Muscle layer of duodenum (tissue), 2 donors: ENCODE measurements around the gene MIB1.
"Not testable (repeated sequence)": the region's sequence is repeated elsewhere in the genome, so short reads cannot be mapped to it uniquely, and the experiment has no call there.

Source experiments
- H3K27ac ChIP-seq: one replicate; pipeline ENCODE4 v1.7.0; 2013; ENCODE audit warnings: mild to moderate bottlenecking, low read length
- H3K27me3 ChIP-seq: one replicate; pipeline ENCODE4 v1.7.0; 2013; ENCODE audit warnings: low read depth, mild to moderate bottlenecking, control low read depth, low read length
- H3K36me3 ChIP-seq, 2 donors: one replicate each; pipeline ENCODE4 v1.7.0; 2013; ENCODE audit warnings: low read length in 2 of 2, control low read depth in 1 of 2, mild to moderate bottlenecking in 1 of 2; ENCODE audit not compliant: insufficient read depth in 2 of 2, control insufficient read depth in 1 of 2
- H3K4me1 ChIP-seq, 2 donors: one replicate each; pipeline ENCODE4 v1.7.0; 2013; ENCODE audit warnings: low read length in 2 of 2, mild to moderate bottlenecking in 2 of 2, control low read depth in 1 of 2, moderate library complexity in 1 of 2; ENCODE audit not compliant: insufficient read depth in 2 of 2, control insufficient read depth in 1 of 2
- H3K4me3 ChIP-seq, 2 donors: one replicate each; pipeline ENCODE4 v1.7.0; 2013; ENCODE audit warnings: low read length in 2 of 2, low read depth in 1 of 2, mild to moderate bottlenecking in 1 of 2
- H3K9me3 ChIP-seq, 2 donors: one replicate each; pipeline ENCODE4 v1.7.0; 2013; ENCODE audit warnings: low read length in 2 of 2, control low read depth in 1 of 2, mild to moderate bottlenecking in 1 of 2; ENCODE audit not compliant: control insufficient read depth in 1 of 2
- donor health status: healthy.

The MIB1 gene

DNA sequence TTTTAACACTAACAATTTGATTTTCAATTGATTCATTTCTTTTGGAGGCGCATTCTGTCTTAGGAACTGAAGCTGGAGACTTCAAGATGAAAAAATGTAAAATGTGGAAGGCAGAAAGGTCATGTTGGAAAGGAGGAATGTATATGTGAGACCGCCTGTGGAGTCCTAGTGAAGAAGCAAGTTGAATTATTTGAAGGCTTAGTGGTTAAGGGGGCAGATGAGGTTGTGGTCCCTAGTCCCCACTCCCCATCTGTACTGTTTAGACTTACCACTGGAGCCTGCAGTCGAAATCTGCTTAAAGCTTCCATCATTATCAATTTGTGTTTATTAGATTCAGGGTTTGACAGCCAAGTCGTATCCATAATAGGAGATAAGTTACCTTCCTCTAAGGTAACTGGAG lies 15.4 kb upstream of the MIB1 start:
- no peak overlapping the region for H3K4me3 ChIP-seq
- no peaks in the 10 kb centered on the region for H3K27me3 ChIP-seq
- H3K36me3 ChIP-seq, result no peaks in the 10 kb centered on the region
- H3K4me1 ChIP-seq, result no peaks in the 10 kb centered on the region
- no peaks in the 10 kb centered on the region for H3K9me3 ChIP-seq
- H3K27ac ChIP-seq, result no peak overlapping the region

DNA sequence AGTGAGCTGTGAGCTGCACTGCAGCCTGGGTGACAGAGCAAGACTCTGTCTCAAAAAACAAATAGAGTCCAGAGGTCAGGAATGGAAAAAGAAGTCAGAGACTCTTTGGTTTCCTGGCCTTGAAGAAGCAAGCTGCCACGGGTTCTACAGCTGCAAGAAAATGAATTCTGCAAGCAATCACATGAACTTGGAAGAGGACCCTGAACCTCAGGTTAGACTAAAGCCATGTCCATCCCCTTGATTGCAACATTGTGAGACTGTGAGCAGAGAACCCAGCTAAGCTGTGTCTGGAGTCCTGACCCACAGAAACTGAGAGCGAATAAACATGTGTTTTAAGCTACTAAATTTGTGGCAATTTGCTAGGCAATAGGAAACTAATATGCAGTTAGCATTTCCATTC lies 12.9 kb upstream of the MIB1 start:
- Histone ChIP-seq H3K36me3 (no peaks in the 10 kb centered on the region), H3K9me3 (no peaks in the 10 kb centered on the region)

DNA sequence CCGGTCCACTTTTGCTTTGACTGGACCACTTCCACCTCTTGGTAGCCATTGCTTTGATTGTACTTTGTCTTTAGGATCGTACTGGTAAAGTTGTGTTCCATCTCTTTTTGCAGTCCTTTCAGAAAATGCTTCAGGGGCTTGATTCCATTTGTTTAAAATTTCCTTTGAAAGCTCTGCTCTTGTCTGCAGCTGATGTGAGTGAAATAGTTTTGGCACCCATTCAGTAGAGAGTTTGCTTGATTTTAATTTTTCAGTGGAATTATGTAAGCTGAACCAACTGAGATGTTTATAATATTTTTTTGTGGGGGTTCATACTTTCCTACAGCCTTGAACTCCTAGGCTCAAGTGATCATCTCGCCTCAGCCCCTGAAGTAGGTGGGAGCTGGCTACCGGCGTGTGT lies 7.6 kb upstream of the MIB1 start:
- Histone ChIP-seq H3K36me3 (no peaks in the 10 kb centered on the region), H3K27me3 (no peaks in the 10 kb centered on the region), H3K9me3 (no peaks in the 10 kb centered on the region), H3K27ac (no peak overlapping the region), H3K4me1 (peaks cover 0 to 8% of the 10 kb centered on the region in 2 donors), H3K4me3 (no peak overlapping the region)

More for the DNA sequence above, 12.9 kb upstream of the MIB1 start:
- Histone ChIP-seq H3K4me1 (no peaks in the 10 kb centered on the region), H3K4me3 (no peak overlapping the region), H3K27ac (no peak overlapping the region), H3K27me3 (no peaks in the 10 kb centered on the region)

DNA sequence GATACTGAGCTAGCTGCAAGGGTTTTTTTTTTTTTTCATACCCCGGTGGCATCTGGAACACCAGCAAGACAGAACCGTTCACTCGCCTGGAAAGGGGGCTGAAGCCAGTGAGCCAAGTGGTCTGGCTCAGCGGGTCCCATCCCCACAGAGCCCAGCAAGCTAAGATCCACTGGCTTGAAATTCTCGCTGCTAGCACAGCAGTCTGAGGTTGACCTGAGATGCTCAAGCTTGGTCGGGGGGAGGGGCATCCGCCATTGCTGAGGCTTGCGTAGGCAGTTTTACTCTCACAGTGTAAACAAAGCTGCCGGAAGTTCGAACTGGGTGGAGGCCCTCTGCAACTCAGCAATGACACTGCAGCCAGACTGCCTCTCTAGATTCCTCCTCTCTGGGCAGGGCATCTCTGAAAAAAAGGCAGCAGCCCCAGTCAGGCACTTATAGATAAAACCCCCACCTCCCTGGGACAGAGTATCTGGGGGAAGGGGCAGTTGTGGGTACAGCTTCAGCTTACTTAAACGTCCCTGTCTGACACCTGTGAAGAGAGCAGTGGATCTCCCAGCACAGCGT lies 5.1 kb upstream of the MIB1 start:
- Histone ChIP-seq H3K9me3 (no peaks in the 10 kb centered on the region), H3K4me1 (peaks cover 0 to 15% of the 10 kb centered on the region in 2 donors), H3K27ac (no peak overlapping the region), H3K27me3 (no peaks in the 10 kb centered on the region), H3K36me3 (no peaks in the 10 kb centered on the region), H3K4me3 (no peak overlapping the region)

DNA sequence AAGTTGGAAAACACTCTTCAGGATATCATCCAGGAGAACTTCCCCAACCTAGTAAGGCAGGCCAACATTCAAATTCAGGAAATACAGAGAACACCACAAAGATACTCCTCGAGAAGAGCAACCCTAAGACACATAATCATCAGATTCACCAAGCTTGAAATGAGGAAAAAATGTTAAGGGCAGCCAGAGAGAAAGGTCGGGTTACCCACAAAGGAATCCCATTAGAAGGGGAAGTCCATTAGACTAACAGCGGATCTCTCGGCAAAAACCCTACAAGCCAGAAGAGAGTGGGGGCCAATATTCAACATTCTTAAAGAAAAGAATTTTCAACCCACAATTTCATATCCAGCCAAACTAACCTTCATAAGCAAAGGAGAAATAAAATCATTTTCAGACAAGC lies 3.7 kb upstream of the MIB1 start:
- not testable (repeated sequence) for H3K9me3 ChIP-seq, H3K27ac ChIP-seq, H3K27me3 ChIP-seq, H3K36me3 ChIP-seq, H3K4me3 ChIP-seq
- H3K4me1 ChIP-seq, result peaks cover 0 to 15% of the 10 kb centered on the region in 2 donors

DNA sequence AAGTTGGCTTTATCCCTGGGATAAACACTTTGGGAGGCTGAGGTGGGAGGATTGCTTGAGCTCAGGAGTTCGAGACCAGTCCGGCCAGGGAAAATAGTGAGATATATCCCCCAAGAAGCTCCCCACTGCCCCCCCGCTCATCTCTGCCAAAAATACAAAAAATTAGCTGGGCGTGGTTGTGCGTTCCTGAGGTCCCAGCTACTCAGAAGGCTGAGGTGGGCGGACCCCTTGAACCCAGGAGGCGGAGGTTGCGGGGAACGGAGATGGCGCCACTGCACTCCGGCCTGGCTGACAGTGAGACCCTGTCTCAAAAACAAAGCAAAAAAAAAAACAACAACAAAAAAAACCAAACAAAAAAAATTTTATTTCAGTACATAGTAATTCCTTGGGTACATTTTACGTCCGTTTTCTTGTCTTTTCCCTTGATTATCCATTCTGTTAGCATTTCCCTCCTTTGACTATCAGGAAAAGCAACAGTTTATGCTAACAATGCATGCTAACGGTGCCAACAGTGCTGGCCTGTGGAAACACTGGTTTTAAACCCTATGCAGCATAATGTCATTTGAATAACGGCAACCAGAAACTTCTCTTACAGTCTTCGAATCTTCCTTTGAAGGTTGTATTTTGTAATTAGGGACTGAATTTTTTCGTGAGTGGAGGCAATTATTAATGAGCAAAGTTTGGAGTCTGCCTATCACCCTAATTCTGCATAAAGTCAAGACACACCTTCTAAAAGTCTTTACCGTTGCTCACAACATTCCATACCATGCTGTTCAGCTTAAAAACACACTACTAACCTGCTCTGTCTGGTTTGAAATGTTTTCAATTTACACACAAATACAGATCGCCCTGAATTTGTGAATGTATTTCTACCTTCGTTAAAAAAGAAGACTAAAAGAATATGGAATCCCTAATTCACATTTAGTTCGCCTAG lies 721 bp upstream of the MIB1 start:
- peaks cover 0 to 4% of the 10 kb centered on the region in 2 donors for H3K36me3 ChIP-seq
- peaks cover 8 to 23% of the 10 kb centered on the region in 2 donors for H3K4me1 ChIP-seq
- peak overlapping the region; percentile 78 for H3K27ac ChIP-seq
- no peaks in the 10 kb centered on the region for H3K27me3 ChIP-seq
- no peaks in the 10 kb centered on the region for H3K9me3 ChIP-seq
- H3K4me3 ChIP-seq, result peak overlapping the region; percentile 70 to 86

DNA sequence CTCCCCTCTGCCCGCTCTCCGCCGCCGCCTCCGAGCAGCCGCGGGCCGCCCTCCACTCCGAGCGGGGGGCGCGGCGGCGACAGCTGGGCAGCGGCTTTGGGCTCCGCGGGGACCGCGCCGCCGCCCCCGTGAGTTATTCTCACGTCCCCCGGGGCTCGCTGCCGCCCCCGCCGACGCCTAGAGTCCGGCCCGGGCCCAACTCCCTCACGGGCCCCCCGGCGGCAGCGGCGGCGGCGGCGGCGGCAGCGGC lies 645 bp downstream of the MIB1 start:
- Histone ChIP-seq H3K4me1 (peaks cover 8 to 15% of the 10 kb centered on the region in 2 donors), H3K27me3 (no peaks in the 10 kb centered on the region), H3K4me3 (peak overlapping the region; percentile 74 to 86), H3K9me3 (no peaks in the 10 kb centered on the region), H3K36me3 (peaks cover 0 to 4% of the 10 kb centered on the region in 2 donors), H3K27ac (no peak overlapping the region)

DNA sequence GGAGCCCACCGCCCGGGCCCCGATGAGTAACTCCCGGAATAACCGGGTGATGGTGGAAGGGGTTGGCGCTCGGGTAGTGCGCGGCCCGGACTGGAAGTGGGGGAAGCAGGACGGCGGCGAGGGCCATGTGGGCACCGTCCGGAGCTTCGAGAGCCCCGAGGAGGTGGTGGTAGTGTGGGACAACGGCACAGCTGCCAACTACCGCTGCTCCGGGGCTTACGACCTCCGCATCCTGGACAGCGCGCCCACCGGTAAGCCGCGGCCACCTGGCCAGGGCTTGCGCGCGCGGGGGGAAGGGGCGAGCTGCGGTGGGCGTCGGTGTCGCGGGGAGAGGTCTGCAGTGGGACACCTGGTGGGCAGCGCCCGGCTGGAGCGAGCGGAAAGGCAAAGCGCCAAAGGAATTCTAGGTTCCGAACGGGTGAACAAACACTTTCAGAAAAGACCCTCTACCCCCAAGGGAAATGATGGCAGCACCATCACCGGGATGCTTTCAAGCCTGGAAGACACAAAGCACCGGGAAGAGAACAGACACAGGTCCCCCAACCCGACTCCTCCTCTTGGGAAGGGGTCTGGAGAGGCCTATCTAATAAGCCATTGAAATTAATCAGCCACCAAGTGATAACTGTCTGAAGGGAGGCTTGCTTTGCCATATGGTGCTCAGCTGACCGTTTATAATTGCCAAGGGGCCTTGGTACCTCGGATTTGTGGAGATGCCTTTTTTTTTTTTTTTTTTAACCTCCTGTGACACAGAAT lies 1.1 kb downstream of the MIB1 start:
- peak overlapping the region; percentile 67 to 86 for H3K4me3 ChIP-seq
- peaks cover 8 to 15% of the 10 kb centered on the region in 2 donors for H3K4me1 ChIP-seq
- H3K27me3 ChIP-seq, result no peaks in the 10 kb centered on the region
- H3K27ac ChIP-seq, result no peak overlapping the region
- peaks cover 0 to 4% of the 10 kb centered on the region in 2 donors for H3K36me3 ChIP-seq
- H3K9me3 ChIP-seq, result no peaks in the 10 kb centered on the region

DNA sequence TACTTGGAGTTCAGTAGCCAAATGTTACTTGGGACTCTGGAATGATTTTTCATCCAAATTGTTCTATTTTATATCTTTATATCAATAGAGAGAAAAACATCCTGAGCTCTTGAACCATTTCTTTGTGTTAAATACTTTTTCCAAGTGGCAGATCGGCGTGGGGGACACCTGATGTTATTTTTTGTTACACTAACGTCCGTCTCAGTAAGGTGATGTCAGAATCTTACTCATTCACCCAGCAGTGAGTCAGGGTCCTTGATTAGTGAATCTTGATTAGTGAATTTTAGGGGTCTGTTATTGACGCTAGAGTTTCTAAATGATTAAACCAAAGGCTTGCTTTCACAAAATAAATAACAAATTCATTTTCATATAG lies 1.7 kb downstream of the MIB1 start:
- Histone ChIP-seq H3K36me3 (peaks cover 0 to 4% of the 10 kb centered on the region in 2 donors), H3K4me3 (peak overlapping the region; percentile 67 to 86), H3K4me1 (peaks cover 10 to 15% of the 10 kb centered on the region in 2 donors), H3K9me3 (no peaks in the 10 kb centered on the region), H3K27me3 (no peaks in the 10 kb centered on the region), H3K27ac (no peak overlapping the region)

DNA sequence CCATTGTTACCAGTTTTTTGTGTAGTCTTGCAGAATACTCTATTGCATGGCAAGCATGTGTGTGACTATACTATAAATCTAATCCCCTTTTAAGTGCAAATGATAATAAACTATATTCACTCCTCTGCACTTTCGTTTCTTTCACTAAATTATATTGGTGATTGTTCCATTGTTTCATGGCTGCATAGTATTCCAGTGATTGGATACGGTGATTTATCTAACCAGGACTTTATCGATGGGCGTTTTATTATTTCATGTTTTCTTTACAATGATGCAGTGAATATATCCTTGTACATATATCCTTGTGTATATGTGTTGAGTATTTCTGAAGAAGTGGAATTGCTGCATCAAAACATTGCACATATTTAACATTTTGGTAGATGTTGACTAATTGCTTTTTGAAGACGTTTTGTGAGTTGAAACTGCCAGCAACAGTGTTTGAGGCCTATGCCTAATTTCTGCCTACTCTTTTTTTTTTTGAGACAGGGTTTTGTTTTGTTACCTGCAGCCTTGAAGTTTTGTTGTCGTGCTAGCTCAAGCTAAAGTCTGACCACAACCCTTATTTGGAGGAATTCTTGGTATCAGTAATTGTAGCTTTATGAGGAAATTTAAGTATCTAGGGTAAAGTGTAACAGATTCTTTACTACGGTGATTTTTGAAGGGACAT lies 2.7 kb downstream of the MIB1 start:
- H3K27me3 ChIP-seq, result no peaks in the 10 kb centered on the region

DNA sequence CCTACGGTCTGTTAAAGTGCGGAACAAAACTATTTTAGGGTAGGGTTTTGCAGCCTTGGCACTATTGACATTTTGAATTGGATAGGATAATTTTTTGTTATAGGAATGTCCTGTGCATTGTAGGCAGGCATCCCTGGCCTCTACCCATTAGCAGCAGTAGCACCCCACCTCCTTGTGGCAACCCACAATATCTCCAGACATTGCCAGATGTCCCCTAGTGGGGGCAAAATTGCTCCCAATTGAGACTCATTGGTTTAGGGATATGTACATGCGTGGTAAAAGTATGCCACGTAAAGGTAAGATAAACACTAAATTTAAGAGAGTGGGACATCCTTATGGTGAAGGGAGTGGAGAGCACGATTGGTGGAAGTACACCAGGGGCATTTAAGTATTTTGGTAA lies 4.6 kb downstream of the MIB1 start:
- Histone ChIP-seq H3K27me3 (no peaks in the 10 kb centered on the region), H3K36me3 (peaks cover 0 to 4% of the 10 kb centered on the region in 2 donors), H3K4me3 (no peak overlapping the region), H3K9me3 (no peaks in the 10 kb centered on the region), H3K27ac (no peak overlapping the region), H3K4me1 (peaks cover 9 to 15% of the 10 kb centered on the region in 2 donors)

More for the DNA sequence above, 2.7 kb downstream of the MIB1 start:
- Histone ChIP-seq H3K4me1 (peaks cover 15% of the 10 kb centered on the region in 2 donors), H3K9me3 (no peaks in the 10 kb centered on the region), H3K4me3 (peak overlapping the region in 1 of 2 donors; percentile 30), H3K27ac (no peak overlapping the region), H3K36me3 (peaks cover 0 to 4% of the 10 kb centered on the region in 2 donors)
